MG63 (cell line): ENCODE data around the gene CACHD1. TPM values are rescaled to one million over a fixed set of nuclear protein-coding genes. Genes with fewer than 3 reads are reported as not detected.
A peak's percentile ranks its signal among the peaks of the same experiment; 100 is the strongest.

Source experiments
- DNase-seq: peaks from one replicate; pipeline ENCODE4 v3.0.0-alpha.2; 2020
- H3K27me3 ChIP-seq: fragments of 250-450 bp; sonication (Bioruptor Pico); 2 replicates; pipeline ENCODE4 v1.5.1; 2020; ENCODE audit warnings: mild to moderate bottlenecking, moderate library complexity
- H3K36me3 ChIP-seq: fragments of 250-450 bp; sonication (Bioruptor Pico); 2 replicates; pipeline ENCODE4 v1.5.1; 2020; ENCODE audit warnings: mild to moderate bottlenecking, moderate library complexity
- H3K4me3 ChIP-seq: fragments of 250-450 bp; sonication (Bioruptor Pico); 2 replicates; pipeline ENCODE4 v1.5.1; 2020; ENCODE audit warnings: mild to moderate bottlenecking, moderate library complexity
- H3K9me3 ChIP-seq: fragments of 250-450 bp; sonication (Bioruptor Pico); 2 replicates; pipeline ENCODE4 v1.5.1; 2020; ENCODE audit warnings: mild to moderate bottlenecking, moderate library complexity
- total RNA-seq: library from RNA; depleted of rRNA; stranded (reverse); fragments of >200 nt; shearing (Covaris generic); gene quantifications from 2 replicates; pipeline ENCODE4 v1.2.3, GENCODE V29; 2014; ENCODE audit warnings: low replicate concordance

The CACHD1 gene
- total RNA-seq, 1 experiment from 2014 or later = 5.7 TPM

- DNase-seq = no peak
- Histone ChIP-seq H3K4me3 (no peak overlapping the region), H3K36me3 (no peaks in the 10 kb centered on the region), H3K27me3 (no peaks in the 10 kb centered on the region), H3K9me3 (no peaks in the 10 kb centered on the region)
Measured at GRCh38 chr1:64483731-64484414, 13.9 kb downstream of the CACHD1 start.

GRCh38 chr1:64484651-64485050 is 14.7 kb downstream of the CACHD1 start:
- Histone ChIP-seq H3K4me3 (no peak overlapping the region), H3K36me3 (no peaks in the 10 kb centered on the region), H3K27me3 (no peaks in the 10 kb centered on the region), H3K9me3 (no peaks in the 10 kb centered on the region)
- peak; percentile 73 for DNase-seq

- DNase-seq = no peak
- Histone ChIP-seq H3K27me3 (no peaks in the 10 kb centered on the region), H3K4me3 (no peak overlapping the region), H3K9me3 (no peaks in the 10 kb centered on the region), H3K36me3 (no peaks in the 10 kb centered on the region)
Measured at GRCh38 chr1:64486193-64486592, 16.3 kb downstream of the CACHD1 start.

GRCh38 chr1:64487061-64487460 is 17.1 kb downstream of the CACHD1 start:
- no peaks in the 10 kb centered on the region for H3K9me3 ChIP-seq
- DNase-seq = no peak
- no peaks in the 10 kb centered on the region for H3K36me3 ChIP-seq
- H3K4me3 ChIP-seq = no peak overlapping the region
- H3K27me3 ChIP-seq = no peaks in the 10 kb centered on the region

- no peaks in the 10 kb centered on the region for H3K36me3 ChIP-seq
- no peaks in the 10 kb centered on the region for H3K27me3 ChIP-seq
Measured at GRCh38 chr1:64488862-64489261, 18.9 kb downstream of the CACHD1 start.

GRCh38 chr1:64489707-64490106 is 19.8 kb downstream of the CACHD1 start:
- Histone ChIP-seq H3K4me3 (no peak overlapping the region), H3K9me3 (no peaks in the 10 kb centered on the region), H3K36me3 (no peaks in the 10 kb centered on the region), H3K27me3 (no peaks in the 10 kb centered on the region)
- no peak for DNase-seq

More at GRCh38 chr1:64488862-64489261, 18.9 kb downstream of the CACHD1 start:
- H3K4me3 ChIP-seq = no peak overlapping the region
- H3K9me3 ChIP-seq = no peaks in the 10 kb centered on the region
- no peak for DNase-seq

GRCh38 chr1:64490213-64490818 is 20.4 kb downstream of the CACHD1 start:
- no peaks in the 10 kb centered on the region for H3K36me3 ChIP-seq
- H3K27me3 ChIP-seq = no peaks in the 10 kb centered on the region

GRCh38 chr1:64492424-64492823 is 22.5 kb downstream of the CACHD1 start:
- Histone ChIP-seq H3K27me3 (no peaks in the 10 kb centered on the region), H3K9me3 (no peaks in the 10 kb centered on the region), H3K4me3 (no peak overlapping the region), H3K36me3 (no peaks in the 10 kb centered on the region)
- DNase-seq = no peak

More at GRCh38 chr1:64490213-64490818, 20.4 kb downstream of the CACHD1 start:
- Histone ChIP-seq H3K9me3 (no peaks in the 10 kb centered on the region), H3K4me3 (no peak overlapping the region)
- DNase-seq = no peak

GRCh38 chr1:64493831-64494230 is 23.9 kb downstream of the CACHD1 start:
- Histone ChIP-seq H3K9me3 (no peaks in the 10 kb centered on the region), H3K4me3 (no peak overlapping the region), H3K27me3 (no peaks in the 10 kb centered on the region), H3K36me3 (no peaks in the 10 kb centered on the region)
- DNase-seq = no peak

GRCh38 chr1:64494659-64495058 is 24.7 kb downstream of the CACHD1 start:
- Histone ChIP-seq H3K36me3 (no peaks in the 10 kb centered on the region), H3K4me3 (no peak overlapping the region)
- DNase-seq = no peak

GRCh38 chr1:64495878-64496277 is 25.9 kb downstream of the CACHD1 start:
- H3K4me3 ChIP-seq = no peak overlapping the region
- no peak for DNase-seq
- no peaks in the 10 kb centered on the region for H3K9me3 ChIP-seq
- no peaks in the 10 kb centered on the region for H3K36me3 ChIP-seq
- no peaks in the 10 kb centered on the region for H3K27me3 ChIP-seq

More at GRCh38 chr1:64494659-64495058, 24.7 kb downstream of the CACHD1 start:
- H3K27me3 ChIP-seq = no peaks in the 10 kb centered on the region
- H3K9me3 ChIP-seq = no peaks in the 10 kb centered on the region

- no peak for DNase-seq
- Histone ChIP-seq H3K4me3 (no peak overlapping the region), H3K27me3 (no peaks in the 10 kb centered on the region), H3K9me3 (no peaks in the 10 kb centered on the region), H3K36me3 (no peaks in the 10 kb centered on the region)
Measured at GRCh38 chr1:64496606-64497005, 26.7 kb downstream of the CACHD1 start.

- DNase-seq = peak; percentile 39
- H3K9me3 ChIP-seq = no peaks in the 10 kb centered on the region
- H3K27me3 ChIP-seq = no peaks in the 10 kb centered on the region
- no peaks in the 10 kb centered on the region for H3K36me3 ChIP-seq
- H3K4me3 ChIP-seq = no peak overlapping the region
Measured at GRCh38 chr1:64497088-64497883, 27.4 kb downstream of the CACHD1 start.

GRCh38 chr1:64498325-64498724 is 28.4 kb downstream of the CACHD1 start:
- Histone ChIP-seq H3K36me3 (no peaks in the 10 kb centered on the region), H3K9me3 (no peaks in the 10 kb centered on the region), H3K4me3 (no peak overlapping the region), H3K27me3 (no peaks in the 10 kb centered on the region)
- no peak for DNase-seq

GRCh38 chr1:64499011-64499410 is 29.1 kb downstream of the CACHD1 start:
- no peak for DNase-seq
- Histone ChIP-seq H3K4me3 (no peak overlapping the region), H3K27me3 (no peaks in the 10 kb centered on the region), H3K9me3 (no peaks in the 10 kb centered on the region), H3K36me3 (no peaks in the 10 kb centered on the region)

- no peak for DNase-seq
- no peaks in the 10 kb centered on the region for H3K27me3 ChIP-seq
- H3K4me3 ChIP-seq = no peak overlapping the region
- no peaks in the 10 kb centered on the region; the same call in 1 of the 2 replicates for H3K9me3 ChIP-seq
- H3K36me3 ChIP-seq = no peaks in the 10 kb centered on the region
Measured at GRCh38 chr1:64499966-64500365, 30.0 kb downstream of the CACHD1 start.

GRCh38 chr1:64502083-64502482 is 32.2 kb downstream of the CACHD1 start:
- no peak for DNase-seq
- H3K27me3 ChIP-seq = no peaks in the 10 kb centered on the region

More at GRCh38 chr1:64502083-64502482, 32.2 kb downstream of the CACHD1 start:
- Histone ChIP-seq H3K4me3 (no peak overlapping the region), H3K36me3 (no peaks in the 10 kb centered on the region; the same call in 1 of the 2 replicates), H3K9me3 (no peaks in the 10 kb centered on the region; the same call in 1 of the 2 replicates)
